Measurements from ENCODE around the gene CTDP1. TPM values are rescaled to one million over a fixed set of nuclear protein-coding genes. Genes with fewer than 3 reads are reported as not detected.

CTDP1 gene
- total and polyA plus RNA-seq, 9 of the 15 experiments (the other 6 are each of a cell fraction or from before 2014, with no cell fraction given): 0.07 to 19.2 (median 4.0) TPM

- no peak for DNase-seq (ENCODE audit: extremely low read depth in 1 of 4, low spot score in 3 of 4)
- ChIA-PET CTCF (ENCODE audit: low intra/inter-chr PET ratio) (no interaction called here), POLR2A (no interaction called here)
- Histone ChIP-seq H3K4me2 (ENCODE audit: insufficient read depth, low read length) (no peak overlapping the region), H4K20me1 (replicated peaks; ENCODE audit: control insufficient read depth, insufficient read depth, low read length) (no peaks in the 10 kb centered on the region), H3K9me1 (ENCODE audit: control insufficient read depth, insufficient read depth, low read length) (no peaks in the 10 kb centered on the region), H3K36me3 (ENCODE audit: control insufficient read depth, insufficient read depth, low read length) (peaks cover 4% of the 10 kb centered on the region; the same call in 1 of the 3 replicates), H3K27me3 (ENCODE audit: control insufficient read depth in 2 of 2, insufficient read depth in 2 of 2, low read length in 2 of 2) (no peaks in the 10 kb centered on the region), H3K9ac (ENCODE audit: insufficient read depth in 1 of 2, low read depth in 2 of 2, low read length in 2 of 2) (no peak overlapping the region), H3K9me3 (replicated peaks; ENCODE audit: control insufficient read depth, insufficient read depth, low read depth, low read length) (no peaks in the 10 kb centered on the region), H3K4me3 (no peak overlapping the region), H2AFZ (ENCODE audit: low read depth, low read length) (no peak overlapping the region), H3K4me1 (replicated peaks in 1 of 2; ENCODE audit: control insufficient read depth in 2 of 2, insufficient read depth in 2 of 2, low read length in 2 of 2) (no peaks in the 10 kb centered on the region), H3K27ac (ENCODE audit: extremely low read depth, low read depth, low read length) (no peak overlapping the region), H3K79me2 (ENCODE audit: control insufficient read depth, insufficient read depth, low read length) (no peaks in the 10 kb centered on the region)
- TF ChIP-seq NFIC (IDR thresholded peaks at IDR 0.05) (peak; percentile 42; the same call in 1 of the 2 replicates), FOXP1 (CRISPR knock-in tag; IDR thresholded peaks at IDR 0.05) (no peak), ZNF232 (CRISPR knock-in tag; IDR thresholded peaks at IDR 0.05) (no peak)
- in situ Hi-C loops (cut with MboI) (no loop called here), intact Hi-C loops (cut with micrococcal nuclease) (no loop called here)
- ATAC-seq: no peak
- no peak for FAIRE-seq
- 91% methylated on average over 12 of the region's 36 CpGs for WGBS (ENCODE audit: insufficient coverage, low coverage, missing lambda C conversion rate)
- BruUV-seq (replicated peaks): no TSS peak
Measured at GRCh38 chr18:79748321-79749180, 68.9 kb downstream of the CTDP1 start.
